Keratinocyte (primary cell): ENCODE data around the gene SPIN2A. TPM values are rescaled to one million over a fixed set of nuclear protein-coding genes. Genes with fewer than 3 reads are reported as not detected.
"Not testable (repeated sequence)": the region's sequence is repeated elsewhere in the genome, so short reads cannot be mapped to it uniquely, and the experiment has no call there.

Experiments used
- DNase-seq: peaks from one replicate; pipeline ENCODE4 v3.0.0-alpha.2; 2011; ENCODE audit warnings: low read depth, missing footprints, low spot score
- FAIRE-seq: peaks from 2 replicates; lab custom pipeline; 2011; peaks lifted over from hg19 to GRCh38; lab: Jason Lieb, UNC
- H2AFZ ChIP-seq: 2 replicates; pipeline ENCODE4 v1.6.0; 2012; ENCODE audit warnings: low read length, control low read depth, inconsistent platforms; ENCODE audit not compliant: control insufficient read depth
- H3K27ac ChIP-seq: 2 replicates; pipeline ENCODE4 v1.5.1; 2011; ENCODE audit warnings: low read length; ENCODE audit not compliant: control insufficient read depth, insufficient read depth
- H3K27me3 ChIP-seq: 3 replicates; pipeline ENCODE4 v1.6.0; 2011; ENCODE audit warnings: low read length; ENCODE audit not compliant: control insufficient read depth, insufficient read depth; ENCODE audit errors: extremely low read depth
- H3K36me3 ChIP-seq, 2 experiments: 2 replicates in 1 of 2; 3 replicates in 1 of 2; pipeline ENCODE4 v1.5.1; 2011; ENCODE audit warnings: low read length in 2 of 2, mild to moderate bottlenecking in 1 of 2; ENCODE audit not compliant: control insufficient read depth in 2 of 2, insufficient read depth in 2 of 2; ENCODE audit errors: extremely low read depth in 1 of 2
- H3K4me1 ChIP-seq: 3 replicates; pipeline ENCODE4 v1.5.1; 2011; ENCODE audit warnings: low read length; ENCODE audit not compliant: control insufficient read depth, insufficient read depth; ENCODE audit errors: extremely low read depth
- H3K4me2 ChIP-seq: 3 replicates; pipeline ENCODE4 v1.6.0; 2011; ENCODE audit warnings: low read depth, low read length; ENCODE audit not compliant: control insufficient read depth, insufficient read depth; ENCODE audit errors: extremely low read depth
- H3K4me3 ChIP-seq, 3 experiments: fragments of 200-600 bp in 1 of 3; sonication (generic) in 1 of 3; 2 replicates in 2 of 3; 3 replicates in 1 of 3; pipeline ENCODE4 v1.5.1; 2011 to 2016; ENCODE audit warnings: low read length in 3 of 3, mild to moderate bottlenecking in 3 of 3, control low read depth in 2 of 3, inconsistent platforms in 1 of 3, low read depth in 1 of 3, mixed read lengths in 1 of 3, mixed run types in 1 of 3, moderate library complexity in 1 of 3; ENCODE audit not compliant: control insufficient read depth in 2 of 3, insufficient read depth in 2 of 3; ENCODE audit errors: extremely low read depth in 1 of 3
- H3K79me2 ChIP-seq: 2 replicates; pipeline ENCODE4 v1.6.0; 2012; ENCODE audit warnings: low read length; ENCODE audit not compliant: control insufficient read depth, insufficient read depth
- H3K9ac ChIP-seq: 3 replicates; pipeline ENCODE4 v1.6.0; 2011; ENCODE audit warnings: low read length; ENCODE audit not compliant: control insufficient read depth, insufficient read depth; ENCODE audit errors: extremely low read depth
- H3K9me1 ChIP-seq: 3 replicates; pipeline ENCODE4 v1.6.0; 2011; ENCODE audit warnings: low read length; ENCODE audit not compliant: control insufficient read depth, insufficient read depth; ENCODE audit errors: extremely low read depth
- H3K9me3 ChIP-seq: 2 replicates; pipeline ENCODE4 v1.5.1; 2012; ENCODE audit warnings: low read depth, low read length; ENCODE audit not compliant: control insufficient read depth
- H4K20me1 ChIP-seq: 3 replicates; pipeline ENCODE4 v1.6.0; 2011; ENCODE audit warnings: low read length; ENCODE audit not compliant: control insufficient read depth, insufficient read depth; ENCODE audit errors: extremely low read depth
- EZH2 ChIP-seq: IDR thresholded peaks from one replicate; pipeline ENCODE4 v1.6.1; 2012; ENCODE audit warnings: inconsistent platforms, mild to moderate bottlenecking, low read length, moderate library complexity
- dilution Hi-C: fragments of 300-500 bp; cut with MboI; formaldehyde crosslinking; loops from one replicate; pipeline ENCODE4 v1.7.0; 2020; ENCODE audit warnings: low sequenced_read_pairs; ENCODE audit not compliant: extremely low pct_ligation_motif_present
- polyA plus RNA-seq, 5 experiments: library from polyadenylated mRNA; depleted of rRNA in 3 of 5; stranded (reverse) in 3 of 5; stranded (forward) in 1 of 5; unstranded in 1 of 5; fragments of >200 nt; gene quantifications; 1 replicate in 1 of 5; 2 replicates in 3 of 5; 3 replicates in 1 of 5; pipeline versions ENCODE4 v1.2.1 to v1.2.3, GENCODE V29; 2011 to 2012; ENCODE audit warnings: missing spikeins in 2 of 5, low read depth in 1 of 5, low replicate concordance in 1 of 5
- TF ChIP-seq, protein P1 (sequence below), 3 experiments: IDR thresholded peaks in 1 of 3; conservative IDR thresholded peaks in 1 of 3; optimal IDR thresholded peaks in 1 of 3; 2 replicates in 2 of 3; 3 replicates in 1 of 3; pipeline versions ENCODE3 to v1.5.1; 2011; ENCODE audit warnings: low read length in 3 of 3, mild to moderate bottlenecking in 3 of 3, moderate library complexity in 2 of 3, control low read depth in 1 of 3, inconsistent platforms in 1 of 3; ENCODE audit not compliant: insufficient read depth in 2 of 3; ENCODE audit errors: extremely low read depth in 1 of 3

Gene SPIN2A
- polyA plus RNA-seq, 1 donor (not counting 4 experiments of a cell fraction or from before 2014, with no cell fraction given) = 0.42 TPM

- no peaks in the 10 kb centered on the region for H3K4me1 ChIP-seq
- H3K4me2 ChIP-seq = peak overlapping the region; percentile 16
These were observed 304 bp upstream of the SPIN2A start for GRCh38 chrX:57137501-57137900.

DNA sequence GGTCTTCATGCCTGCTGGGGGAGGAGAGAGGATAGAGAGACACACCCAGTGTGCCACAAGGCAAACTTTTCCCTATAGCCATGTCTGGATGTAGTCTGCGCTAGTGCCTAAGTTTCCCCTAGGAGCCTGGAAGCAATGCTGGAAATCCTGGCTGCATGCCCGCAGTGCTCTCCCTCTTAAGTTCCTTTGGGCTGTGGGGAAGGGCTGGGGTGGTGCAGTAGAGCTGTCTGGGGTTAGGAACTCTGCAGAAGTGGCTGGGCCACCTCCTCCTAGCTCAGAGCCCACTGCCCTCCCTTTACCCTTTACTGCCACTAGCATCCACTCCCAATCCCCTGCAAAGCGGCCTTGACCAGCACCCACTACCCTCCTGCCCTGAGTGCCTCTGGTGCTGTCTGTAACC lies 608 bp downstream of the SPIN2A start:
- dilution Hi-C loops = not testable (repeated sequence)

More at GRCh38 chrX:57137501-57137900, 304 bp upstream of the SPIN2A start:
- no peak overlapping the region for H3K27ac ChIP-seq
- no peak overlapping the region for H2AFZ ChIP-seq
- dilution Hi-C loops = no loop called here
- no peak overlapping the region for H3K9ac ChIP-seq
- H3K36me3 ChIP-seq = no peaks in the 10 kb centered on the region
- H3K79me2 ChIP-seq = no peaks in the 10 kb centered on the region
- no peak for TF ChIP-seq EZH2
- TF ChIP-seq, protein P1, sequence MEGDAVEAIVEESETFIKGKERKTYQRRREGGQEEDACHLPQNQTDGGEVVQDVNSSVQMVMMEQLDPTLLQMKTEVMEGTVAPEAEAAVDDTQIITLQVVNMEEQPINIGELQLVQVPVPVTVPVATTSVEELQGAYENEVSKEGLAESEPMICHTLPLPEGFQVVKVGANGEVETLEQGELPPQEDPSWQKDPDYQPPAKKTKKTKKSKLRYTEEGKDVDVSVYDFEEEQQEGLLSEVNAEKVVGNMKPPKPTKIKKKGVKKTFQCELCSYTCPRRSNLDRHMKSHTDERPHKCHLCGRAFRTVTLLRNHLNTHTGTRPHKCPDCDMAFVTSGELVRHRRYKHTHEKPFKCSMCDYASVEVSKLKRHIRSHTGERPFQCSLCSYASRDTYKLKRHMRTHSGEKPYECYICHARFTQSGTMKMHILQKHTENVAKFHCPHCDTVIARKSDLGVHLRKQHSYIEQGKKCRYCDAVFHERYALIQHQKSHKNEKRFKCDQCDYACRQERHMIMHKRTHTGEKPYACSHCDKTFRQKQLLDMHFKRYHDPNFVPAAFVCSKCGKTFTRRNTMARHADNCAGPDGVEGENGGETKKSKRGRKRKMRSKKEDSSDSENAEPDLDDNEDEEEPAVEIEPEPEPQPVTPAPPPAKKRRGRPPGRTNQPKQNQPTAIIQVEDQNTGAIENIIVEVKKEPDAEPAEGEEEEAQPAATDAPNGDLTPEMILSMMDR (optimal IDR thresholded peaks at IDR 0.05 in 1 of 3, IDR thresholded peaks at IDR 0.05 in 1 of 3, conservative IDR thresholded peaks at IDR 0.05 in 1 of 3; ENCODE audit: extremely low read depth in 1 of 3, insufficient read depth in 2 of 3, low read length in 3 of 3) = no peak
- DNase-seq (no peak), FAIRE-seq (no peak)
- no peak overlapping the region for H3K4me3 ChIP-seq
- H4K20me1 ChIP-seq = no peaks in the 10 kb centered on the region
- no peaks in the 10 kb centered on the region for H3K27me3 ChIP-seq
- no peaks in the 10 kb centered on the region for H3K9me3 ChIP-seq
- H3K9me1 ChIP-seq = no peaks in the 10 kb centered on the region

GRCh38 chrX:57135287-57135686 lies 1.9 kb downstream of the SPIN2A start:
- Histone ChIP-seq H3K27ac (no peak overlapping the region), H3K9ac (no peak overlapping the region), H3K4me3 (no peak overlapping the region), H3K27me3 (no peaks in the 10 kb centered on the region), H3K4me1 (no peaks in the 10 kb centered on the region), H2AFZ (no peak overlapping the region), H3K36me3 (no peaks in the 10 kb centered on the region), H3K9me1 (no peaks in the 10 kb centered on the region), H3K4me2 (no peak overlapping the region), H3K9me3 (no peaks in the 10 kb centered on the region), H4K20me1 (no peaks in the 10 kb centered on the region), H3K79me2 (no peaks in the 10 kb centered on the region)
- dilution Hi-C loops = no loop called here
- no peak for FAIRE-seq
- DNase-seq = no peak
- no peak for TF ChIP-seq EZH2
- TF ChIP-seq, protein P1 (optimal IDR thresholded peaks at IDR 0.05 in 1 of 3, IDR thresholded peaks at IDR 0.05 in 1 of 3, conservative IDR thresholded peaks at IDR 0.05 in 1 of 3; ENCODE audit: extremely low read depth in 1 of 3, insufficient read depth in 2 of 3, low read length in 3 of 3) = no peak

More for the DNA sequence above, 608 bp downstream of the SPIN2A start:
- H3K4me2 ChIP-seq, H3K79me2 ChIP-seq, H2AFZ ChIP-seq, H3K9ac ChIP-seq, DNase-seq, H3K27ac ChIP-seq, H3K27me3 ChIP-seq, FAIRE-seq, H3K4me3 ChIP-seq, H3K9me1 ChIP-seq, H4K20me1 ChIP-seq, H3K4me1 ChIP-seq, H3K9me3 ChIP-seq, H3K36me3 ChIP-seq: not testable (repeated sequence)
